OCI-M1 (cell line): Measurements from ENCODE around the gene DIS3L.
A peak's percentile ranks its signal among the peaks of the same experiment; 100 is the strongest.
"Not testable (repeated sequence)": the region's sequence is repeated elsewhere in the genome, so short reads cannot be mapped to it uniquely, and the experiment has no call there.

Experiments
- DNase-seq: peaks from one replicate; lab custom pipeline; 2025; lab: John Stamatoyannopoulos, UW

DIS3L gene

GRCh38 chr15:66310786-66311185 lies 17.4 kb downstream of the DIS3L start:
- no peak for DNase-seq

DNA sequence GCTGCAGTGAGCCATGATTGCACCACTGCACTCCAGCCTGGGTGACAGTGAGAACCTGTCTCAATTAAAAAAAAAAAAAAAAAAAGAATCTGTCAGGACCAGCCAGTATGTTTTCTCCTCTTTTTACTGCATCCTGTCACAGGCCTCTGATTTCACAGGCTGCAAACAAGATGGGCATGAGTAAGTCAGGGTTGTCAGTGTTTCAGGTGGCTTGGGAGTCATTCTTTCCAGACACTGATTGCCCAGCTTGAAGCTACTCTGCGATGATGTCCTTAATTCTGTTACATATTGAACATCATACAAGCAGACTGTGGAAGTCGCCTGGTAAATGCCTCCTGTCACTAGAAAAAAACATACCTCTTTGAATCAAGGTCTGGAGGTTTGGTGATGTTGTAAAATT lies 18.8 kb downstream of the DIS3L start:
- no peak for DNase-seq

- no peak for DNase-seq
Measured at GRCh38 chr15:66323312-66323928, 30.1 kb downstream of the DIS3L start.

DNA sequence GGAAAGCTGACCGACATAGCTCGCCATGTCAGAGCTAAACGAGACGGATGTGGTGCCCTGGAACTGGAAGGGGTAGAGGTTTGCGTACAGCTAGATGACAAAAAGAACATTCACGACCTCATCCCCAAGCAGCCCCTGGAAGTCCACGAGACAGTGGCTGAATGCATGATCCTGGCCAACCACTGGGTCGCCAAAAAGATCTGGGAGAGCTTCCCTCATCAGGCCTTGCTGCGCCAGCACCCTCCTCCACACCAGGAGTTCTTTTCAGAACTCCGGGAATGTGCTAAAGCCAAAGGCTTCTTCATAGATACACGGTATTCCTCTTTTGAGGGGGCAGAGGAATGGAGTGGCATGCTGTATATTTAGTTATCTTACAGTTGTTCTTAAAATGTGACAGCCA lies 32.7 kb downstream of the DIS3L start:
- no peak for DNase-seq

DNA sequence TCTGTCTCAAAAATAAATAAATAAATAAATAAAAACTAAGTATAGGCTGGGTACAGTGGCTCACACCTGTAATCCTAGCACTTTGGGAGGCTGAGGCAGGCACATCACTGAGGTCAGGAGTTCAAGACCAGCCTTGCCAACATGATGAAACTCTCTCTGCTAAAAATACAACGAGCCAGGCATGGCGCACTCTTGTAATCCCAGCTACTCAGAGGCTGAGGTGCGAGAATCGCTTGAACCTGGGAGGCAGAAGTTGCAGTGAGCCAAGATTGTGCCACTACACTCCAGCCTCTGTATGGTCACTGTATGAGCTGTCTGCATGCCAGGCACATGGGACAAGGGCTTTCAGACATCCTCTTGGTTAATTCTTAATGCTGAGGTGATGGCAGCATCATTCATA lies 34.4 kb downstream of the DIS3L start:
- DNase-seq: no peak

DNA sequence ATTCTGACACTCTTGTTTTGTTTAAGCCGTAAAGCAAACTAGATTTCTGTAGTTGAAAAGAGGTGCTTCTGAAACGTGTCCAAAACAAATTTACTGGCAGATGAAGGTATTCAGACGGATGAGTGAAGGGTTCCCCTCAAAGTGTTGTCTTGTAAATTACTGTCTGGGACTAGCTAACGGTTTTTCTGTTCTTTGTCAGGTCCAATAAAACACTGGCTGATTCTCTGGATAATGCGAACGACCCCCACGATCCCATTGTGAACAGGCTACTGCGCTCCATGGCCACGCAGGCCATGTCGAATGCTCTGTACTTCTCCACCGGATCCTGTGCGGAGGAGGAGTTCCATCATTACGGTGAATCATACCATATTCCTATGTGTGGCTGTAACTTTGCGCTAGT lies 35.4 kb downstream of the DIS3L start:
- DNase-seq: no peak

DNA sequence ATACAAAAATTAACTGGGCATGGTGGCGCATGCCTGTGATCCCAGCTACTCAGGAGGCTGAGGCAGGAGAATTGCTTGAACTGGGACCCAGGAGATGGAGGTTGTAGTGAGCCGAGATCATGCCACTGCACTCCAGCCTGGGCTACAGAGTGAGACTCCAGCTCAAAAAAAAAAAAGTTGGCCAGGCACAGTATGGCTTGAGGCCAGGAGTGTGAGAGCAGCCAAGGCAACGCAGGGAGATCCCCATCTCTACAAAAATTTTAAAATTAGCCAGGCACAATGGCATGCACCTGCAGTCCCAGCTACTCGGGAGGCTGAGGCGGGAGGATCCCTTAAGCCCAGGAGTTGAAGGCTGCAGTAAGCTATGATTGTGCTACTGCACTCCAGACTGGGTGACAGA lies 55.2 kb downstream of the DIS3L start:
- DNase-seq: not testable (repeated sequence)

DNA sequence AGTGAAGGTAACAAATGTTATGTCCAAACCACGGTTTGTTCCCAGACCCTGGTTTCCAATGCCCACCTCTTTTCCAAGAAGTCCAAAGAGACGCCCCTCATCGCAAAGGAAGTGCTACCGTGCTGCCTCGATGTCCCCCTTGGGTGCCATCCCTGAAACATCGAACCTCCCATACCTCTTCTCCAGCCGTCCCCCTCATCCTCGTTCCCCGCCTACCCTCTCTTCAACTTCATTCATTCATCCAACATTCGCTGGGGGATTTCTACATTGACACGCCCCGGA lies 62.6 kb downstream of the DIS3L start:
- no peak for DNase-seq

DNA sequence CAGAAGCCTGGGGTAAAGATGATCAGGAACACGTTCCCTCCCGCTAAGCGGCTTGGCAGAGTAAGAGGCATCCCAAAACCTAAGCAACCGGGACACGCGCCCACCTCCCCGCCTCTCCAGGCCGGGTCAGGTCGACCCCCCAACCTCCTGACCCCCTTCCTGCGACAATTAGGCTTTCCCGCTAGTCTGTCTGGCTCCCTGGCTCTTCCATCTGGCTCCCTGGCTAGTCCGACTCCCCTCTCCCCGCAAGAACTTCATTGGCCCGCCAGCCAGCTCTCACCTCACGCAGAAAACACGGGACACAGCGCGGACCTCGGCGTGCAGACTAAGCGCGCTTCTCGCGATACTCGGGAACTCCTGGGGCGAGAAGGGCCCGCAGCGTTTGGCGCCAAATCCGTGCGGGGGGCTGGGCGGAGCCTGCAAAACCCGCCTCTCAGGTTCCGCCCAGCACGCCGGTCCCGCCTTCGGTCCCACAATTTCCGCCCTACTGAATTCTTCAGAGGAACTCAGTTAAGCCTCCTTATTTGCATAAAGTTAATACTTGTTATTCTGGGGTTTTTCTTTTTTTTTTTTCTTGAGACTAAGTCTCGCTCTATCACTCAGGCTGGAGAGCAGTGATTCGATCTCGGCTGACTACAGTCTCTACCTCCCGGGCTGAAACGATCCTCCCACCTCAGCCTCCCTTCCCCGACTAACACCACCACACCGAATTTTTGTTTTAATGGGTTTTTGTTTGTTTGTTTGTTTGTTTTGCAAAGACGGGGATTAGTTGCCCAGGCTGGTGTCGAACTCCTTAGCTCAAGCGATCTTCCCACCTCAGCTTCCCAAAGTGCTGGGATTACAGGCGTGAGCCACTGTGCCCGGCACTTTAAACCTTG lies 63.2 kb downstream of the DIS3L start, which contains the start of gene TIPIN:
TIPIN (minus strand) TSS at position 327 of the 878 bp plus-strand sequence. CDS start 3,738 bp downstream, outside the sequence.
- DNase-seq: peak; percentile 98

DNA sequence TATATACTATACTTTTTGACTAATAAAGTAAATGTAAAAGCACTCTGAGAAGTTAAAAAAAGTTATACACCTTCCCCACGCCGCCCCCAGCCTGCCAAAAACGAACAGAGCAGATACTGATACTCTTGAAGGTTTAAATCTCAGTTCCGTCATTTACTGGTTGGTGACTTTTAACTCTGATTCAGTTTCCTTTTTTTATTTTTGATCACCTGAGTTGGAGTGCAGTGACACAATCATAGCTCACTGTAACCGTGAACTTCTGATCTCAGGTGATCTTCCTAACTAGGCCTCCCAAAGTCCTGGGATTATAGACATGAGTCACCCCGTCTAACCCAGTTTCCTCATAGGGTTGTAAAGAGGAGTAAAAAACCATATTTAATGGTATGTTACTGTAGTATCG lies 66.4 kb downstream of the DIS3L start:
- DNase-seq: no peak

- DNase-seq: not testable (repeated sequence)
Measured at GRCh38 chr15:66361745-66362460, 68.5 kb downstream of the DIS3L start.

DNA sequence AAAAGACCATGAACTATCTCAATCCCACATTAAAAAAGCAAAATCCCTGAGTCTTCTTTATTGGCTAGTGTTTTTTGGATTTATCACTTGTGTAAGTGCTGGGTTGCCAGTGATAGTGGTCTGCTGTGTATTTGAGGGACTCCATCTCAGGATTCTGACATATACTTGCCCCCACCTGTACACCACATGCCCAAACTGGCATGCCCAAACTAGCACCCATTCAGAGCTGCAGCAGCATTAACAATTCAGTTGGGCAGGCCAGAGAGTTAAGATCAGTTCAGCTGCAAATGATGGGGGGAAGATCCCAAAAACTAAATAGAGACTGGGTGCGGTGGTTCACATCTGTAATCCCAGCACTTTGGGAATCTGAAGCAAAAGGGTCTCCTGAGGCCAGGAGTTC lies 69.4 kb downstream of the DIS3L start:
- no peak for DNase-seq

DNA sequence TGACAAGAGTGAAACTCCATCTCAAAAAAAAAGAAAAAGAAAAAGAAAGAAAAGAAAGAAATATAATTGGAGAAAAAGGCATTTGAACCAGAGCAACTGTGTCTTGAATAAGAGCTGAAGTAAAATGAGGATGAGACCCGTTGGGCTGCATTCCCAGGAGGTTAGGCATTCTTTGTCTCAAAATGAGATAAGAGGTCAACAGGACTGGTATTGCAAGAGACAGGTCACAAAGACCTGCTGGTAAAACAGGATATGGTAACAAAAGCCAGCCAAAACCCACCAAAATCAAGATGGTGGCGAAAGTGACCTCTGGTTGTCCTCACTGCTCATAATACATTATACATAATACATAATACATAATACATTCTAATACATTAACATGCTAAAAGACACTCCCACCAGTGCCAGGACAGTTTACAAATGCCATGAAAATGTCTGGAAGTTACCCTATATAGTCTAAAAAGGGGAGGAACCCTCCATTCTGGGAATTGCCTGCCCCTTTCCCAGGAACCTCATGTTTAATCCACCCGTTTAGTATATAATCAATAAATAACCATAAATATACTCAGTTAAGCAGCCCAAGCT lies 71.7 kb downstream of the DIS3L start:
- DNase-seq: no peak

DNA sequence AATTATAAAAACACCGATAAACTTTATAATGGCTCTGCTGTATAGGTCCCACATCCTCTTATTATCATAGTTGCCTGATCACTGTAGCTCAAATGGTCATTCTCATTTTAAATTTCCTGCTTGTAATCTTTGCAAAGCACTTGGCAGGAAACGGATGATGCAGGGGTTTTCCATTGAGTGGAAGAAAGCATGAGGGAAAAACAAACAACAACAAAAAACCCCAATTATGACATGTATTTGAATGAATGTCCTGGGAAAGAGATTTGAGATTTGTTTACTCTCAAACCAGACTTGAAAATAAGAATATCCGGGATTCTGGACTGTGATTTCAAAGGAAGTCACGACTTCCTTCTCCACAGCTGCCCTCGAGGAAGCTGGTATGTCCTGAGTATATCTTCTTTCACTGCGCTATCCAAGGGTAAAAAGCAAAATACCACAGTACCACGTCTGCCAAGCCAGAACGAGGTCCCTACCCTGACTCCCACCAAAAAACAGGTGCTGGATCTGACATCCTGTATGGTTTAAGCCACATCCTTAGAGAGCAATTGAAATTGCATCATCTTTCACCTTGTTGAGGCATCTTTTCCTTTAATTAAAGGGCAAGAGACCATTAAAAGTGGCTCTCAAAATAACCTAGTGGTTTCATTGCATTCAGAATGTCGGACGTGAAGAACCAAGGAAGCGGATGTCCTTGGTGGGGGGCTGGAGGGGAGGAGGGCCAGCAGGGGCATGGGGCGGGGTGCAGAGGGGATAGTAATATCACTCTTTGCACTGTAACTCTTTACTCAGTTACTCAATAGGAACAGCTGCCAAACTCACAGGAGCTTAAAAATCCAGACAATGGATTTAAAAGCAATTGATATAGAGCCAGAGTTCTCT lies 76.6 kb downstream of the DIS3L start:
- DNase-seq: peak; percentile 74

- no peak for DNase-seq
Measured at GRCh38 chr15:66374179-66374578, 80.8 kb downstream of the DIS3L start.

- DNase-seq: no peak
Measured at GRCh38 chr15:66378814-66379430, 85.6 kb downstream of the DIS3L start.

DNA sequence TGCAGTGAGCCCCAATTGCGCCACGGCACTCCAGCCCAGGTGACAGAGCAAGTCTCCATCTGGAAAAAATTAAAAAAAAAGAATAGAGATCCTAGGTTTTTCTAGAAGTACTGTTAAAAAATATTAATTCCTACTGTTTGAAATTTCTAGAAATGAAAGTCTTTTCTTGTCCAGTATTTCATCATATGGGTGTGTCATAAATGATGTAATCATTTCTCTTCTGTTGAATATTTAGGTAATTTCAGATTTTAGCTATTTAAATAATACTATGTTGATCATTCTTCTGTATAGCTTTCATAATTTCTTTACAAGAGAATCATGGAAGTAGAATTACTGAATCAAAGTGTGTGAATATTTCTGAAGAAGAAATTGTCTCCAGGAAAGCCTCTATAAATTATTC lies 88.0 kb downstream of the DIS3L start:
- DNase-seq: peak; percentile 31
